ENCODE measurements around the gene CD300LD.
"Not testable (repeated sequence)": the region's sequence is repeated elsewhere in the genome, so short reads cannot be mapped to it uniquely, and the experiment has no call there.

Gene CD300LD

GRCh38 chr17:74565126-74565525, 27.0 kb downstream of the CD300LD start:
- TF ChIP-seq CTCF (conservative IDR thresholded peaks at IDR 0.05; ENCODE audit: low read length), result no peak
- DNase-seq (ENCODE audit: low read depth), result no peak
- no peak overlapping the region for H3K4me3 ChIP-seq (ENCODE audit: low read length)

GRCh38 chr17:74563358-74563757, 28.7 kb downstream of the CD300LD start:
- no peak overlapping the region for H3K4me3 ChIP-seq (ENCODE audit: low read length)
- no peak for DNase-seq (ENCODE audit: low read depth)
- TF ChIP-seq CTCF (conservative IDR thresholded peaks at IDR 0.05; ENCODE audit: low read length), result no peak

- TF ChIP-seq CTCF (conservative IDR thresholded peaks at IDR 0.05; ENCODE audit: low read length), result no peak
- H3K4me3 ChIP-seq (ENCODE audit: low read length), result no peak overlapping the region
- no peak for DNase-seq (ENCODE audit: low read depth)
Observed at GRCh38 chr17:74561586-74561985, 30.5 kb downstream of the CD300LD start.

GRCh38 chr17:74558882-74559519, 33.1 kb downstream of the CD300LD start:
- no peak overlapping the region for H3K4me3 ChIP-seq (ENCODE audit: low read length)
- DNase-seq (ENCODE audit: low read depth), result no peak
- TF ChIP-seq CTCF (conservative IDR thresholded peaks at IDR 0.05; ENCODE audit: low read length), result no peak

GRCh38 chr17:74558402-74558801, 33.7 kb downstream of the CD300LD start:
- not testable (repeated sequence) for H3K4me3 ChIP-seq (ENCODE audit: low read length)
- DNase-seq (ENCODE audit: low read depth), result peak; percentile 3

DNA sequence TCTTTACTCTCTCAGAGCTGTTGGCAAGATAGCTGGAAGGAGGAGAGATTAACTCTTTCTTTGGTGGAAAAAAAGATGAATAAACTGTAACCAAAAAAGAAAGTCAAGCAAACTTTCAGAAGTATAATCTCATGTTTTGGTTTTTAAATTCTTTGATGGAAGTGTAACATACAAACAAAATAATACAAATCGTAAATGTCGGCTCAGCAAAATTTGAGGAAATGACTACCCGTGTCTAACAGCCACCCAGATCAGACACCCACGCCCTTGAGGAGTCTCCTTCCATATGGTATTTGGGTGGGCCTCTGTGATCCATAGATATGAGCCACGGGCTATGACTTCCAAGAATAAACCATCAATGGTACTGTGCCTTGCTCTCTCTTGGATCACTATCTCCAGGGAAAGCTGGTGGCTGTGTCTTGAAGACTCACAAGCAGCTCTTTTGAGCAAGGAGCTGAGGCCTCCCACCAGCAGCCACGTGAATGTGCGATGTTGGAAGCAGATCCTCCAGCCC, 36.6 kb downstream of the CD300LD start:
- DNase-seq (ENCODE audit: low read depth), result no peak
- TF ChIP-seq CTCF (conservative IDR thresholded peaks at IDR 0.05; ENCODE audit: low read length), result no peak
- no peak overlapping the region for H3K4me3 ChIP-seq (ENCODE audit: low read length)

GRCh38 chr17:74554909-74555308, 37.2 kb downstream of the CD300LD start:
- TF ChIP-seq CTCF (conservative IDR thresholded peaks at IDR 0.05; ENCODE audit: low read length), result no peak
- H3K4me3 ChIP-seq (ENCODE audit: low read length), result no peak overlapping the region
- no peak for DNase-seq (ENCODE audit: low read depth)

All from AG10803 (cell line).